Ovary (tissue), 9 donors: Measurements from ENCODE around the gene PIGL. TPM values are rescaled to one million over a fixed set of nuclear protein-coding genes. Genes with fewer than 3 reads are reported as not detected.
"Not testable (repeated sequence)": the region's sequence is repeated elsewhere in the genome, so short reads cannot be mapped to it uniquely, and the experiment has no call there.

ENCODE experiments used
- DNase-seq, 5 donors: peaks; one replicate each; pipeline ENCODE4 v3.0.0-alpha.2; 2019 to 2020
- H3K27ac ChIP-seq, 2 donors: fragments of 200-600 bp; one replicate each; pipeline versions ENCODE4 v1.5.1 to v1.8.0; 2019 to 2022
- H3K27me3 ChIP-seq: fragments of 200-600 bp; one replicate; pipeline ENCODE4 v1.8.0; 2022
- H3K36me3 ChIP-seq: fragments of 200-600 bp; sonication (generic); one replicate; pipeline ENCODE4 v1.5.1; 2019
- H3K4me1 ChIP-seq: one replicate; pipeline ENCODE4 v1.8.1; 2013; ENCODE audit warnings: mild to moderate bottlenecking, moderate library complexity; ENCODE audit not compliant: insufficient read depth
- H3K4me3 ChIP-seq: fragments of 200-600 bp; sonication (generic); one replicate; pipeline ENCODE4 v1.5.1; 2017
- H3K9me3 ChIP-seq, 2 donors: fragments of 200-600 bp in 1 of 2; sonication (generic) in 1 of 2; one replicate each; pipeline versions ENCODE4 v1.5.1 to v1.8.1; 2013 to 2019; ENCODE audit warnings: mild to moderate bottlenecking in 1 of 2, moderate library complexity in 1 of 2
- CTCF ChIP-seq, 3 donors: fragments of 450-650 bp in 2 of 3; fragments of 200-600 bp in 1 of 3; IDR thresholded peaks; one replicate each; pipeline versions ENCODE4 v1.5.1 to v1.8.0; 2016 to 2022; ENCODE audit warnings: antibody characterized with exemption in 3 of 3, mild to moderate bottlenecking in 1 of 3
- EP300 ChIP-seq: sonication (generic); formaldehyde crosslinking; IDR thresholded peaks from one replicate; pipeline ENCODE4 v1.6.1; 2017; ENCODE audit warnings: antibody characterized with exemption
- POLR2A ChIP-seq: fragments of 450-650 bp; IDR thresholded peaks from one replicate; pipeline ENCODE4 v1.6.1; 2017; ENCODE audit warnings: antibody characterized with exemption, mild to moderate bottlenecking, moderate library complexity
- WGBS, 3 donors: extraction: QIAGEN DNeasy Blood & Tissue Kit in 1 of 3; methylation state at CpG; one replicate each; pipeline versions ENCODE4 v1.1.5 to v1.1.7; 2013 to 2017; 5-methylcytosine and 5-hydroxymethylcytosine counted together
- intact Hi-C, 4 donors: fragments of 100-400 bp; cut with DNase I; formaldehyde crosslinking; loops; one replicate each; pipeline versions ENCODE4 v1.11.0 to v1.15.1; 2022 to 2023
- polyA plus RNA-seq, 2 donors: library from polyadenylated mRNA; stranded (reverse); fragments of 200-250 nt in 1 of 2; fragments of 350-450 nt in 1 of 2; fragmentation: Illumina TruSeq in 1 of 2; extraction: RNeasy Lipid Tissue Mini Kit (QIAGEN cat#74804) in 1 of 2; gene quantifications; one replicate each; pipeline ENCODE4 v1.2.3, GENCODE V29; 2013 to 2014
- total RNA-seq, 7 donors: library from RNA; depleted of rRNA in 2 of 7; stranded (reverse); fragments of >200 nt in 2 of 7; fragmentation: NEBNext Ultra II Directional in 3 of 7; extraction: Animal tissue kit (Norgen Biotek cat#: 25700) in 3 of 7; gene quantifications; one replicate each; pipeline versions ENCODE4 v1.1.0 to v1.2.4, GENCODE V29; 2016 to 2023
- donor health status: DM: no; HTN: no; CAD: no; lungs with moderate emphysema.
- donor health status: DM: no; HTN: no; CAD: no.
- donor health status: Bipolar disorder and iron deficiency.
- donor health status: DM: yes; HTN: yes; CAD: no.
- donor health status: DM: no; HTN: no; CAD: no.
- donor health status: DM: yes; HTN: yes; CAD: no.

Gene PIGL
- total and polyA plus RNA-seq, 9 donors: 16.1 to 45.2 (median 34.8) TPM

- Histone ChIP-seq H3K4me1 (peaks cover 16% of the 10 kb centered on the region), H3K4me3 (no peak overlapping the region), H3K27me3 (no peaks in the 10 kb centered on the region), H3K36me3 (no peaks in the 10 kb centered on the region), H3K27ac (no peak overlapping the region), H3K9me3 (no peaks in the 10 kb centered on the region)
- no peak for TF ChIP-seq EP300
- no peak for TF ChIP-seq POLR2A
- TF ChIP-seq CTCF (IDR thresholded peaks at IDR 0.05): no peak
- intact Hi-C loops: loop anchor here in 2 of 4 donors (5.0 to 10.0 kb wide), 2 partner anchors 66 to 72 kb away; partner anchors contain the start of genes CENPV (in 1 of the 2), NCOR1 (in 1 of the 2) and PIGL (in 1 of the 2)
- 93 to 95% (median 94%) methylated on average over 5 of the region's 5 CpGs for WGBS, 3 donors
- DNase-seq: no peak
Measured at GRCh38 chr17:16288860-16289571, 72.0 kb downstream of the PIGL start.

GRCh38 chr17:16293931-16294330 is 76.9 kb downstream of the PIGL start:
- TF ChIP-seq CTCF (IDR thresholded peaks at IDR 0.05): no peak
- TF ChIP-seq EP300: no peak
- TF ChIP-seq POLR2A: no peak
- Histone ChIP-seq H3K4me3 (no peak overlapping the region), H3K27ac (no peak overlapping the region), H3K4me1 (no peaks in the 10 kb centered on the region), H3K36me3 (no peaks in the 10 kb centered on the region), H3K27me3 (no peaks in the 10 kb centered on the region), H3K9me3 (no peaks in the 10 kb centered on the region)
- intact Hi-C loops: no loop called here
- DNase-seq: no peak
- WGBS, 3 donors: 87 to 94% (median 93%) methylated on average over 3 of the region's 3 CpGs

GRCh38 chr17:16294560-16294959 is 77.5 kb downstream of the PIGL start:
- WGBS, 3 donors: 90 to 98% (median 94%) methylated on average over 2 of the region's 2 CpGs
- intact Hi-C loops: no loop called here
- no peaks in the 10 kb centered on the region for H3K4me1 ChIP-seq
- H3K27me3 ChIP-seq: no peaks in the 10 kb centered on the region
- no peaks in the 10 kb centered on the region for H3K36me3 ChIP-seq
- H3K4me3 ChIP-seq: no peak overlapping the region
- DNase-seq: no peak
- H3K9me3 ChIP-seq: no peaks in the 10 kb centered on the region
- H3K27ac ChIP-seq: no peak overlapping the region
- no peak for TF ChIP-seq EP300
- TF ChIP-seq POLR2A: no peak
- no peak for TF ChIP-seq CTCF (IDR thresholded peaks at IDR 0.05)

- H3K4me3 ChIP-seq, H3K27ac ChIP-seq, H3K9me3 ChIP-seq, H3K4me1 ChIP-seq, H3K36me3 ChIP-seq, H3K27me3 ChIP-seq, DNase-seq, intact Hi-C loops: not testable (repeated sequence)
- 92 to 97% (median 96%) methylated on average over 3 of the region's 3 CpGs for WGBS, 3 donors
Measured at GRCh38 chr17:16296072-16296471, 79.1 kb downstream of the PIGL start.

- Histone ChIP-seq H3K27me3 (no peaks in the 10 kb centered on the region), H3K9me3 (no peaks in the 10 kb centered on the region), H3K36me3 (no peaks in the 10 kb centered on the region), H3K4me3 (no peak overlapping the region), H3K4me1 (no peaks in the 10 kb centered on the region), H3K27ac (no peak overlapping the region)
- 82 to 84% (median 82%) methylated on average over 11 of the region's 11 CpGs for WGBS, 3 donors
- intact Hi-C loops: no loop called here
- TF ChIP-seq CTCF (IDR thresholded peaks at IDR 0.05): no peak
- TF ChIP-seq EP300: no peak
- TF ChIP-seq POLR2A: no peak
- peak in 1 of 5 donors; percentile 3 for DNase-seq
Measured at GRCh38 chr17:16297367-16298139, 80.5 kb downstream of the PIGL start.
